IgD-negative memory B cell (primary cell): Measurements from ENCODE around the gene PLEKHA8. TPM values are rescaled to one million over a fixed set of nuclear protein-coding genes. Genes with fewer than 3 reads are reported as not detected.
A peak's percentile ranks its signal among the peaks of the same experiment; 100 is the strongest.

Experiments
- H3K27ac Mint-ChIP-seq, 3 donors: one replicate each; pipeline ENCODE4 v1.8.0; 2020 to 2022; ENCODE audit warnings: mild to moderate bottlenecking in 3 of 3, mixed read lengths in 3 of 3, moderate library complexity in 1 of 3
- H3K27me3 Mint-ChIP-seq: one replicate; pipeline ENCODE4 v1.8.0; 2021; ENCODE audit warnings: mixed read lengths
- H3K36me3 Mint-ChIP-seq: one replicate; pipeline ENCODE4 v1.8.0; 2020; ENCODE audit warnings: mild to moderate bottlenecking, mixed read lengths
- H3K4me1 Mint-ChIP-seq, 3 donors: one replicate each; pipeline ENCODE4 v1.8.0; 2020 to 2022; ENCODE audit warnings: mixed read lengths in 3 of 3, mild to moderate bottlenecking in 1 of 3
- H3K4me3 Mint-ChIP-seq, 4 donors: one replicate each; pipeline ENCODE4 v1.8.0; 2020 to 2022; ENCODE audit warnings: mild to moderate bottlenecking in 4 of 4, mixed read lengths in 4 of 4, moderate library complexity in 3 of 4
- H3K9me3 Mint-ChIP-seq, 3 donors: one replicate each; pipeline ENCODE4 v1.8.0; 2020 to 2021; ENCODE audit warnings: mixed read lengths in 3 of 3, mild to moderate bottlenecking in 1 of 3
- polyA plus RNA-seq: library from polyadenylated mRNA; unstranded; fragments of 300-500 nt; fragmentation: Illumina TruSeq; gene quantifications from one replicate; pipeline ENCODE4 v1.2.3, GENCODE V29; 2021

Gene PLEKHA8
- polyA plus RNA-seq, 1 donor from 2014 or later, result 3.6 TPM

DNA sequence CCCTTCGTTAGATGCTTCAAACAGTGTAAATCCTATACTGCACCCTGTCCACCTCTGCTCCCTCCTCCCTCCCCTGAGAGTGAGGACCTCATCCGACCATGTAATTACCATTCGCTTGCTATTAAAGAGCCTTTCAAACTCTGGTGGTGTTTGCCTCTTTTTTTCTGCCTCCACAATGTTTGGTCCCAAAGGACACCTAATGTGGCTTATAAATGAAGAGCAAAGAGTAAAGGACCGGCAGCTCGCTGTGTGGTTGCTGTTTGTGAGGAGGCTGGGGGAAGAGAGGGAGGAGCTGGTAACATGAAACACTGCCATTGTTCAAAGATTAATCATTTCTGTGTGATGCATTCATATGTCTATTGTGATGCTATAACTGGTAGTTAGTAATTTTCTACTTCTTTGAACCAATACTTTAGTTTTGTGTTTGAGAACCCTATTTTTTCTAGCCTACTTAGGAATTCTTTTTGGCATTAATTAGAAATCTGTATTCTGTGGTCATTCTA lies 134.5 kb downstream of the PLEKHA8 start:
- Mint-ChIP-seq H3K4me3 (peak overlapping the region; percentile 3 to 81 (median 56)), H3K9me3 (no peaks in the 10 kb centered on the region), H3K36me3 (no peaks in the 10 kb centered on the region), H3K27me3 (no peaks in the 10 kb centered on the region), H3K27ac (peak overlapping the region in 2 of 3 donors; percentile 15 to 60), H3K4me1 (peaks cover 26 to 45% (median 37%) of the 10 kb centered on the region in 3 donors)

DNA sequence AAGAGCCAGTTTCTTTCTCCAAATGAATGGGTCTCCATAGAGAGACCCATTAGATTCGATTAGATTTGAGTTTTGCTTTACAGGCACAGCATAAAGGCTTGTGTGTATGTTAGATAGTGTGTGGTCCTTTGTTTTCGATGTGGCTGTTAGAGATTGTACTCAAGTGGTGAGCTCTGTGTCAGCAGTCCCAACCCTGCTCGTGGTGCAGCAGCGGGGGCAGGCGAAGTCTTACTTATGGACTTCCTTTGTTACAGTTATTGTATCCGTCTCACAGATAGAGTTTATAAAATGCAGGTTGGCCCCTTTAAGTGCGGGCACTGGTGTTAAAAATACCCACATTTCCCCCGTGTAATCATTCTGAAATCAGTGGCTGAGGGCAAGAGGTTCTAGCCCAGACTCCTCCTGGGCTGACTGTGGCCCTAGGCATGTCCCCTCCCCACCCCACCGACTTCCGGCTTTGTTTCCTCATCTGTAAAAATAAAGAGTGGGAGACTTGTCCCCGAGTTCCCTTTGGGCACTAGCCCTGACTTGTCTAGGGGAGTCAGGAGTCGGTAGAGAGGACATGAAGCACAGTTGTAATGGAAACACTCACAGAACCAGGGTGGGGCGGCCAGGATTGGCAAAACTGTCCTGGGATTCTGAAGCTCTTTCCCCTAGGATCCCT lies 135.2 kb downstream of the PLEKHA8 start:
- Mint-ChIP-seq H3K27me3 (no peaks in the 10 kb centered on the region), H3K36me3 (no peaks in the 10 kb centered on the region), H3K27ac (peak overlapping the region; percentile 15 to 76 (median 60))

DNA sequence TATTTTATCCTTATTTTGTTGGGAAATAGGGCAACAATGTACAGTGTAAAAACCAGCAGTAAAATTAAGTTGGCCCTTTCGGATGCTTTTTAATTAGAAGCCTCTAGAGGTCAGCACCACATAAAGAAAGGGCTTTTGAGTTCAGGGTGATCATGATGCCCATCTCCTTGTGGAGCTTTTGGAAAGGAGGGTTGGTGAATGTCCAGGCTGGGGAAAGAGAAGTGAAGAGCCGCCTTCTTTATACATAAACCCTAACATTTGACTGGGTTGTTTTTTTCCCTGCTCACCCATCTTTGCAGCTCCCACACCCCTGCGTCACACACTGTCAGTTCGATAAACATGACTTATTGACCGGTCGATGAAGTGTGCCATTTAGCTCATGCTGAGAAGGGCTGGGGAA lies 136.4 kb downstream of the PLEKHA8 start:
- Mint-ChIP-seq H3K27me3 (no peaks in the 10 kb centered on the region), H3K36me3 (no peaks in the 10 kb centered on the region), H3K27ac (no peak overlapping the region), H3K4me3 (peak overlapping the region in 2 of 4 donors; percentile 41 to 50), H3K4me1 (peaks cover 22 to 34% (median 28%) of the 10 kb centered on the region in 3 donors), H3K9me3 (no peaks in the 10 kb centered on the region)

More for the DNA sequence above, 135.2 kb downstream of the PLEKHA8 start:
- no peaks in the 10 kb centered on the region for H3K9me3 Mint-ChIP-seq
- H3K4me3 Mint-ChIP-seq, result peak overlapping the region; percentile 3 to 69 (median 40)
- H3K4me1 Mint-ChIP-seq, result peaks cover 26 to 45% (median 37%) of the 10 kb centered on the region in 3 donors

DNA sequence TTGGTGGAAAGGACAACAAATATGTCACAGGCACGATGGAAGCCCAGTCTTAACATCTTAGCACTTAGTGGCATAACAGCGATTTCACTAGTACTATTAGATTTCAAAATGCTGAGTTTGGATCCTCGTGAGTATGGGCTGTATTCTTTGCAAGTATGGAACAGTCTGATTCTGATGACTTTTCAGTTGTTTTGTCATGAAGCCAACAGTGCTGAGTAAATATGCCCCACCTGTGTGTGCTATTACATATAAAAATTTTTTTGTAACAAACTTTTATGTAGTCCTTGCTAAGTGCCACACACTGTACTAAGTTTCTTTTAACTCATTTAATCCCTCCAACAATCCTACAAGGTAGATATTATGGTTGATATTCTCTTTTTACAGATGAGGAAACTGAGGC lies 137.4 kb downstream of the PLEKHA8 start:
- Mint-ChIP-seq H3K27ac (no peak overlapping the region), H3K9me3 (no peaks in the 10 kb centered on the region), H3K36me3 (no peaks in the 10 kb centered on the region), H3K4me3 (no peak overlapping the region), H3K4me1 (peaks cover 17 to 25% (median 25%) of the 10 kb centered on the region in 3 donors), H3K27me3 (no peaks in the 10 kb centered on the region)

DNA sequence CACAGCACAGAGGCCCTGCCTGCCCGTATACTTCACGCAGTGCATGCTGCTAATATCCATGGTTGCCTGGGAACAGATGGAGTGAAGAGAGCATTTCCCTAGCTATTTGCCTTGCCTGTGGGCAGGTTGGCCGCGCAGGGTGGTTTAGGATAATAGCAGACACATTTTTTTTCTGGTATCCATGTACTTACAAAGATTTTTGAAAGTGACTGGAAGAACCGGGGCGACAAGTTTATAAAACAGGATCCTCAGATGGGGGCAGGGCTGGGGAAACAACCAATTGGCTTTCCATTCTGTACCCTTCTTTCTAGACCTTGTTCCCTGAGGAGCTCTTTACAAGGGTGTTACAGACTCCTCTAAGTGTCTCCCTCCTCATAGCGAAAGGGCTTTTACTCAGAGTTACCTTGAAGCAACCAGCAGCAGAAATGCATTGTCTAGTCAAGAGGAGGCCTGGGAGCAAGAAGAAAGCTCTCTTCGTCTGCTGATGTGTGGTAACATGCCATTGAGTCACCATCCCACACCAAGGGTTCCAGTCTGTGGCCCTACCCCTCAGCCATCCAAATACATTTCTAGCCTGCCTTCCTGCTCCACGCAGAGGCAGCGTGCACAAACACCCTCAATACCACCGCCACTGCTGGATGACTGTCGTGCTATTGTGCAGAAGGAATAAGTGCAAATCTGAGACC lies 138.1 kb downstream of the PLEKHA8 start:
- no peak overlapping the region for H3K4me3 Mint-ChIP-seq
- no peaks in the 10 kb centered on the region for H3K9me3 Mint-ChIP-seq
- no peaks in the 10 kb centered on the region for H3K27me3 Mint-ChIP-seq
- H3K36me3 Mint-ChIP-seq, result no peaks in the 10 kb centered on the region
- no peak overlapping the region for H3K27ac Mint-ChIP-seq
- H3K4me1 Mint-ChIP-seq, result peaks cover 17 to 25% (median 25%) of the 10 kb centered on the region in 3 donors

DNA sequence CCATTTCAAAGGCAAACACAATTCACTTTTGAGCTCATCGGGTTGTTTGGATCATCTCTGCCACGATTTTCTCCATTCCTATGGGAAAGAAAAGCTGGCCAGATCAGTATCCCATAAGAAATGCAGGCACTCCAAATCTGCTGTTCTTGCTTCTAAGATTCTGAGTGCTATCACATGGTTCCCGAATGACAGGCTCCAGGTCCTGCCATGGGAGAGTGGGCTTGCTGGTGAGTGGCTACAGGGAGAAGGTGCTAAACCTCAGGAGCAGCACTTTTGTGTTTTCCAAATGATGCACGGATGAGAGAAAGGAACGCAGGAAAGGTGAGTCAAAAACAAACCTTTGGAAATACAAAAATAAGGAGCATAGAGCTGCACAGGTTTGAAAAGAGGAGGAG lies 138.6 kb downstream of the PLEKHA8 start:
- no peak overlapping the region for H3K27ac Mint-ChIP-seq
- H3K27me3 Mint-ChIP-seq, result no peaks in the 10 kb centered on the region
- H3K36me3 Mint-ChIP-seq, result no peaks in the 10 kb centered on the region
- H3K4me1 Mint-ChIP-seq, result peaks cover 17 to 25% (median 25%) of the 10 kb centered on the region in 3 donors
- H3K9me3 Mint-ChIP-seq, result no peaks in the 10 kb centered on the region
- H3K4me3 Mint-ChIP-seq, result no peak overlapping the region

DNA sequence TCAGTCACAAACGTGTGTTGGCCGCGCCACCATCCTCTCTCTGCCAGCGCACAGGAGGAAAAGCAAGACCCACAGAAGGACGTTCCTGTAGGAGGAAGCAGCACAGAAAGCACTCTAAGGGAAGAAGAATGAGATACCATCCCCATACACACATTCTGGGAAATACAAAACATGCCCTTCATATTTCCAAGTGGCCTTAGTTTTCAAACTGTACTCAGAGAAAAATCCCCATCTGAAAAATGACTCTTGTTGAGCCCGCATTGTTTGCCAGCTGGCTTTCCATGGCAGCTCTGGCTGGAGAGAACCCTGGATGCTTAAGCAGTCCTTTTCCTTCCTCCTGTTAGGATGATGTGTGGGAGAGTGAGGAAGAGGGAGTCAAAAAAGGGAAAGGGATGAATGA lies 139.7 kb downstream of the PLEKHA8 start:
- Mint-ChIP-seq H3K9me3 (no peaks in the 10 kb centered on the region), H3K36me3 (peaks cover 3% of the 10 kb centered on the region), H3K27me3 (no peaks in the 10 kb centered on the region), H3K27ac (no peak overlapping the region), H3K4me3 (no peak overlapping the region), H3K4me1 (peaks cover 13 to 16% (median 15%) of the 10 kb centered on the region in 3 donors)

DNA sequence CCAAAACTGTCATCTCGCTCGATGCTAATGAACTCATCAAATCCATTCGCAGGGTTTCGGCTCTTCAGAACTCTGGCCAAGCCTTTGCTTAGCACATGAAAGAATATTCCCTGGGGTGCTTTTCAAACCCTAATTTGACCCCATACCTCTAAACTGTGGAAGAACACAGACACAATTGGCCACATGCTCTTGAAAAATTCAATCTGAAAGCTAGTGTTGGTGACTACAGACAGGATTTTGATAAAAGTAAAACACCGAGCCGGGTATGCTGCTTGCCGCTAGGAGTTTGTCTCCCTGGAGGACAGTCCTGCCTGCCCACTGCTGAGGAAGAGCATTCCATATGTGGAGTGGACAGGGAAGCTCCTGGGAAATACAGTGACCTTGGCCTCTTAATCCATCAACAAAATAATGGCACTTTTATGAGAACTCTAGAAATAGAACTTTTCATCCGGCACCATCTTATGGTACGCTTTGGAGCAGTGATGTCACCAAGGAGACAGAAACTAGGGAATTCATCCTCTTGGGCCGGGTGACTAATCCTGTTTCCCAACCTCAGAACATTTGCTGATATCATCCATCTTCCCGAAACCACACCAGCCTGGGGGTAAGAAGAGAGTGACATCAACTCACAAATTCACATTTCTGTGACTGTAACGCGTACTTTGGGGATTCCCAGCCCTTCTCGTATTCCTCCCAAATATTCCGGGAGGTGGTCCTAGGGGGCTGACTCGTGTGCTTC lies 140.8 kb downstream of the PLEKHA8 start:
- Mint-ChIP-seq H3K4me3 (no peak overlapping the region), H3K27ac (peak overlapping the region in 1 of 3 donors; percentile 24), H3K9me3 (no peaks in the 10 kb centered on the region), H3K36me3 (peaks cover 3% of the 10 kb centered on the region), H3K27me3 (no peaks in the 10 kb centered on the region), H3K4me1 (peaks cover 4 to 6% (median 5%) of the 10 kb centered on the region in 3 donors)

DNA sequence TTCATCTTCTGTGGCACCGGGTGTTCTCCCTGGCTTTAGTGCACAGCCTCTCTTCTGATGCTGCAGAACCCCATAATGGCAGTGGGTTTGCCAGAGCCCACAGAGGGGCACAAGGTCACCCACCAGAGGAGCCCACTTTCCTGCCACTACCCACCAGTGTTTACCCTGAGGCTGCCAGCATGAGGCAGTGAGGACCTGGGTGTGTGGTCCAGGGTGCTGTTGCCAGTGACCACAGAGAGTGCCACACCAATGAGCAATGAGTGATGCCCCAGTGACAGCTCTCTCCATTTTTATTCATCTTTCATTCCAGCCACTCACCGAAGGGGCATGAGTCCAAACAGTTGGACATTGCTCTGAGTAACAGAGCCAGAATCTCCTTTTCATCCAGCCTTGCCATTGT lies 141.4 kb downstream of the PLEKHA8 start:
- peaks cover 5% of the 10 kb centered on the region for H3K36me3 Mint-ChIP-seq
- H3K27me3 Mint-ChIP-seq, result no peaks in the 10 kb centered on the region
- H3K4me3 Mint-ChIP-seq, result no peak overlapping the region
- no peaks in the 10 kb centered on the region for H3K9me3 Mint-ChIP-seq
- H3K4me1 Mint-ChIP-seq, result peaks cover under 1 to 3% (median 2%) of the 10 kb centered on the region in 3 donors
- no peak overlapping the region for H3K27ac Mint-ChIP-seq

DNA sequence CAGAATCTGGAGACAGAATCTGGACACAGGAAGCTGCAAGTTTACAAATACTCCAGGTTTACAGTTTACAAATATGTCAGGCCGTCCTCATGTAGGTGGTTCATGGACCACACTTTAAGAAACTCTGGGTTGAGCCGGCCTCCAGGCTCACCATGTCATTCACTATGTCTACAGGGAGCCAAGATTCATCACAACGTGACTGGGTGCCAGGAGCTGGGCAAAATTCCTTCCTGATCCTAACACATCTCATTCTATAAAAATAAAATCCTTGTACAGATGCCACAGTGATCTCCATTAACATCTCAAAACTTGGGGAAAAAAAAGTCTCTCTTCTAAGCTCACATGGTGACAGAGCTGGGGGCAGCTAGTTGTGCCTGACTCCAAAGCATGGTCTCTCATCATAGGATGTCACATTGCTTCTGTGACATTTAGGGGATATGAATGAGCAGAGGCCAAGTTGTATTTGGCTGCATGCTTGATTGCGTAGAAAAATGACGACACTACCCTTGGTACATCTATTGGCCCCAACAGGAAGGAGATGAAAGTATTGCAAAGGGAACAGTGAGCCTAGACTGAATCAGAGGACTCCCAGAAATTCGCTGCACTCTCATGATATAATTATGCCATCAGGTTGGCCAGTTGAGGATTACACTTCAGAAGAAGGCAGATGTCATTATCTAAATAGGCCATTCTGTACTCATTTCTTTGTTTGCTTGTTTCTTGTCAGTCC lies 142.4 kb downstream of the PLEKHA8 start:
- Mint-ChIP-seq H3K27ac (no peak overlapping the region), H3K9me3 (no peaks in the 10 kb centered on the region), H3K4me3 (no peak overlapping the region), H3K27me3 (no peaks in the 10 kb centered on the region), H3K4me1 (peaks cover 0 to 4% (median 1%) of the 10 kb centered on the region in 3 donors), H3K36me3 (peaks cover 5% of the 10 kb centered on the region)

DNA sequence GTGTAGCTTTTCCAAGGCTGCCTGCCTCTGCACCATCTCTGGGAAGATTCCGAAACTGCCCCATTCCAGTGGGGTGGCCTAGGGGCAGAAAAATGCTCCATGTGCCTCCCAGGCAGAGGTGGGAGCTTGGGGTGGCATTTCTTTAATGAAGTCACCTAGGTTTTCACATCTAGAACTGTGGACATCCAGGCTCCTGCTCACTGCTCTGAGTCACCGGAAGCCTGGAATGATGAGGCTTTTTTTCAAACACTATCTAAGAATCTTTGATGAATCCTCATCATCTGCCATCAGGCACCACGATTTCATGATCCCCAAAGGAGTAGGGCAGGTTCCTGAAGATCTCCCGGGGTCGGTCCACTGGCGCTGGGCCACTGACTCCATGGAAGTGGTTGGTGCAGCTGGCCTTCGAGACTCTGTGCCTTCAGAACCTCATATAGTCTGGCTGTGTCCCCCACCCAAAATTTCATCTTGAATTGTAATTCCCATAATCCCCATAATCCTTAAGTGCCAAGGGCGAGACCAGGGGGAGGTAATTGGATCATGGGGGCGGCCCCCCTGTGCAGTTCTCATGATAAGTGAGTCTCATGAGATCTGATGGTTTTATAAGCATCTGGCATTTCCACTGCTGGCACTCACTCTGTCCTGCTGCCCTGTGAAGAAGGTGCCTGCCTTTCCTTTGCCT lies 143.7 kb downstream of the PLEKHA8 start:
- Mint-ChIP-seq H3K4me1 (peaks cover 8 to 14% (median 11%) of the 10 kb centered on the region in 3 donors), H3K4me3 (no peak overlapping the region), H3K27me3 (no peaks in the 10 kb centered on the region), H3K27ac (no peak overlapping the region), H3K36me3 (peaks cover 5% of the 10 kb centered on the region), H3K9me3 (no peaks in the 10 kb centered on the region)

DNA sequence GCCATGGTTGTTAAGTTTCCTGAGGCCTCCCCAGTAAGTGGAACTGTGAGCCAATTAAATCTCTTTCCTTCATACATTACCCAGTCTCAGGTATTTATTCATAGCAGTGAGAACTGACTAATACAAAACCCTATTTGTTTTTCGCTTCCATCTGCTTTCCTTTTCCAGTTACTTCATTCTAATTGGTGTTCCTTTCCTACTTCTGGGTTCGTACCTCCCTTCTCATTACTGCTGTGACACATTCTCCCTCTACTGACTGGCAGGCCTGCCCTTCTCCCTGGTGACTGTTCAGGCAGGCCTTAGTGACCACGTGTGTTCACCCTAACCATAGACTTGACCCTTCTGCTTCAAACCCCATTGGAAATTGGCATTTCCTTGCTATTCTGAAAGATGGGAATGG lies 144.2 kb downstream of the PLEKHA8 start:
- Mint-ChIP-seq H3K4me3 (no peak overlapping the region), H3K27ac (no peak overlapping the region), H3K27me3 (no peaks in the 10 kb centered on the region), H3K36me3 (peaks cover 5% of the 10 kb centered on the region), H3K9me3 (no peaks in the 10 kb centered on the region), H3K4me1 (peaks cover 10 to 17% (median 15%) of the 10 kb centered on the region in 3 donors)

DNA sequence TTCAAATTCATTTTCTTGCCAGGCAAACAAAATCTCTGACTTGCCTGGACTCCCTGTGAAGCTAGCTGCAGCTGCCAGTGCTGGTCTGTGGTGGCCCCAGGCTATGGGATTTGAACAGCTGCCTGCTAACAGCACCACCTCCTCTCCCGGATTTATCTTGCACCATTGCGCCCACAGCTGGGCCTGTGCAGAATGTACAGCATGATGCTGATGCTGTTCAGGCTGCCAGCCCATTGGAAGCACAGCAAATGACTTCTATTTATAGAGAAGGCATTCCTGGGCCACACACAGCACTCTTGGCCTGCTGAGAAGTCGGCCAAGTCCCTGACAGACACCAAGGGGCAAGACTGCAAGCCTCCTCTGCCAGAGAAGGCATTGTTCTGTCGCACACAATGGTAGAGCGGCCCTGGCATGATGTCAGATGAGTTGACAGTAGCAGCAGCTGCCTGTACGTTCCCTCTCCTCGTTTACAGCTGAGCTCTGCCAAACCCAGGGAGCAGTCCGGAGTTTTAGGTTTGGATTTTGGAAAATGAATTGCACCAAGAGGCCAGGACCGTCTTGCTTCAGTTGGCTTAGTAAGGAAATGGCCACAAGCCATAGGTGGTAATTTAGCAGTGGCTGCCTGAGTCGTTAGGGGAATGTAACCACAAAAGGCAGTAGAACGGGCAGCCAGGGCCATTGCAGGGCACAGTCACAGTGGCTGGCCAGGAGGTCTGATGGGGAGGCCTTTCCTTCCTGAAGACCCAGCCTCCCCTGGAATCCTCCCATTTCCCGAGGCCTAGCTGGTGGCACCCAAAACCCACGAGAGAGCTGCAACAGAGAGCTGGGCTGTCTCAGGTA lies 145.1 kb downstream of the PLEKHA8 start:
- Mint-ChIP-seq H3K9me3 (no peaks in the 10 kb centered on the region), H3K27ac (no peak overlapping the region), H3K4me1 (peaks cover 14 to 20% (median 17%) of the 10 kb centered on the region in 3 donors), H3K4me3 (no peak overlapping the region), H3K36me3 (peaks cover 5% of the 10 kb centered on the region), H3K27me3 (no peaks in the 10 kb centered on the region)
